DND-41 (cell line): ENCODE measurements around the gene DMKN.

ENCODE experiments used
- ATAC-seq: fragments of 200-7000 bp; cut with Tn5 transposase; 3 replicates; pipeline ENCODE4 v1.9.1; 2021; ENCODE audit warnings: low read depth; ENCODE audit not compliant: insufficient read depth
- DNase-seq: peaks from one replicate; pipeline ENCODE4 v3.0.0-alpha.2; 2020
- H2AFZ ChIP-seq: 2 replicates; pipeline ENCODE4 v1.6.0; 2012; ENCODE audit warnings: low read depth, low read length
- H3K27ac ChIP-seq: 2 replicates; pipeline ENCODE4 v1.5.1; 2012; ENCODE audit warnings: low read length, inconsistent platforms
- H3K27me3 ChIP-seq: fragments of 200-600 bp; sonication (generic); 2 replicates; pipeline ENCODE4 v1.6.0; 2012; ENCODE audit warnings: low read length, mild to moderate bottlenecking, inconsistent platforms; ENCODE audit not compliant: insufficient read depth, poor library complexity
- H3K36me3 ChIP-seq: 2 replicates; pipeline ENCODE4 v1.5.1; 2012; ENCODE audit warnings: low read length, inconsistent platforms; ENCODE audit not compliant: insufficient read depth
- H3K4me1 ChIP-seq: 2 replicates; pipeline ENCODE4 v1.5.1; 2012; ENCODE audit warnings: mild to moderate bottlenecking, low read length; ENCODE audit not compliant: insufficient read depth
- H3K4me2 ChIP-seq: 2 replicates; pipeline ENCODE4 v1.6.0; 2012; ENCODE audit warnings: mild to moderate bottlenecking, moderate library complexity, low read length, inconsistent platforms; ENCODE audit not compliant: insufficient read depth
- H3K4me3 ChIP-seq, 2 experiments: fragments of 200-600 bp in 1 of 2; shearing (Covaris generic) in 1 of 2; 2 replicates each; pipeline ENCODE4 v1.5.1; 2012 to 2016; ENCODE audit warnings: inconsistent platforms in 2 of 2, low read length in 2 of 2, mild to moderate bottlenecking in 2 of 2, low read depth in 1 of 2, moderate library complexity in 1 of 2
- H3K79me2 ChIP-seq: 2 replicates; pipeline ENCODE4 v1.6.0; 2012; ENCODE audit warnings: low read length, inconsistent platforms; ENCODE audit not compliant: insufficient read depth
- H3K9ac ChIP-seq: 2 replicates; pipeline ENCODE4 v1.6.0; 2012; ENCODE audit warnings: low read depth, mild to moderate bottlenecking, inconsistent platforms, low read length, moderate library complexity
- H3K9me3 ChIP-seq: 2 replicates; pipeline ENCODE4 v1.5.1; 2012; ENCODE audit warnings: low read length, moderate library complexity, mild to moderate bottlenecking, inconsistent platforms; ENCODE audit not compliant: insufficient read depth, severe bottlenecking
- H4K20me1 ChIP-seq: 2 replicates; pipeline ENCODE4 v1.6.0; 2012; ENCODE audit warnings: low read length; ENCODE audit not compliant: insufficient read depth
- EZH2 ChIP-seq: IDR thresholded peaks from 3 replicates; pipeline ENCODE4 v1.6.1; 2012; ENCODE audit warnings: borderline replicate concordance, low read depth, mild to moderate bottlenecking, moderate library complexity, low read length, inconsistent platforms; ENCODE audit not compliant: severe bottlenecking
- TF ChIP-seq, protein P1 (sequence below): IDR thresholded peaks from 2 replicates; pipeline ENCODE4 v1.5.1; 2012; ENCODE audit warnings: borderline replicate concordance, low read length, moderate library complexity, mild to moderate bottlenecking; ENCODE audit not compliant: poor library complexity, severe bottlenecking; ENCODE audit errors: extremely low read depth

DMKN gene

DNA sequence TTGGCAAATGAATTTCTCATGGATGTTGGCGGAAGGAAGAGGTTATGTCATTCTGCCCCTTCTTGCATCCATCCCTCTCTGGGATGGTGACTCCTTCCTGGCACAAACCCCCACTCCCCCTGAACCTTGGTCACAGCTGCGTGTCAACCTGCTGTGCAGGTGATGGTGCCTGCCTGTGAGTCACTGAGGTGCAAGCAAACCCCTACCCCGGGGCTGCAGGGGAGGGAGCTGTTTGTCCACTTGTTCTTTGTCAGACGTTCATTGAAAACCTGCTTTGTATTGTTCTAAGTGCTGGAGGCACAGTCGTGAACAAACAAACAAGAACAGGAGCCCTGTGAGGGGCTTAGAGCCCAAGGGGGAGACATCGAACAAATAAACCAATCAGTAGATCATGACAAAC, 17.8 kb upstream of the DMKN start:
- no peaks in the 10 kb centered on the region for H3K27me3 ChIP-seq
- TF ChIP-seq, protein P1, sequence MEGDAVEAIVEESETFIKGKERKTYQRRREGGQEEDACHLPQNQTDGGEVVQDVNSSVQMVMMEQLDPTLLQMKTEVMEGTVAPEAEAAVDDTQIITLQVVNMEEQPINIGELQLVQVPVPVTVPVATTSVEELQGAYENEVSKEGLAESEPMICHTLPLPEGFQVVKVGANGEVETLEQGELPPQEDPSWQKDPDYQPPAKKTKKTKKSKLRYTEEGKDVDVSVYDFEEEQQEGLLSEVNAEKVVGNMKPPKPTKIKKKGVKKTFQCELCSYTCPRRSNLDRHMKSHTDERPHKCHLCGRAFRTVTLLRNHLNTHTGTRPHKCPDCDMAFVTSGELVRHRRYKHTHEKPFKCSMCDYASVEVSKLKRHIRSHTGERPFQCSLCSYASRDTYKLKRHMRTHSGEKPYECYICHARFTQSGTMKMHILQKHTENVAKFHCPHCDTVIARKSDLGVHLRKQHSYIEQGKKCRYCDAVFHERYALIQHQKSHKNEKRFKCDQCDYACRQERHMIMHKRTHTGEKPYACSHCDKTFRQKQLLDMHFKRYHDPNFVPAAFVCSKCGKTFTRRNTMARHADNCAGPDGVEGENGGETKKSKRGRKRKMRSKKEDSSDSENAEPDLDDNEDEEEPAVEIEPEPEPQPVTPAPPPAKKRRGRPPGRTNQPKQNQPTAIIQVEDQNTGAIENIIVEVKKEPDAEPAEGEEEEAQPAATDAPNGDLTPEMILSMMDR: no peak
- no peak for TF ChIP-seq EZH2
- H3K4me1 ChIP-seq: no peaks in the 10 kb centered on the region
- ATAC-seq (no peak), DNase-seq (no peak)
- H3K9me3 ChIP-seq: no peaks in the 10 kb centered on the region
- no peaks in the 10 kb centered on the region for H3K36me3 ChIP-seq
- no peak overlapping the region for H3K27ac ChIP-seq
- no peaks in the 10 kb centered on the region for H4K20me1 ChIP-seq
- H3K79me2 ChIP-seq: no peaks in the 10 kb centered on the region
- no peak overlapping the region for H2AFZ ChIP-seq
- no peak overlapping the region for H3K9ac ChIP-seq
- H3K4me3 ChIP-seq: no peak overlapping the region
- H3K4me2 ChIP-seq: no peak overlapping the region

DNA sequence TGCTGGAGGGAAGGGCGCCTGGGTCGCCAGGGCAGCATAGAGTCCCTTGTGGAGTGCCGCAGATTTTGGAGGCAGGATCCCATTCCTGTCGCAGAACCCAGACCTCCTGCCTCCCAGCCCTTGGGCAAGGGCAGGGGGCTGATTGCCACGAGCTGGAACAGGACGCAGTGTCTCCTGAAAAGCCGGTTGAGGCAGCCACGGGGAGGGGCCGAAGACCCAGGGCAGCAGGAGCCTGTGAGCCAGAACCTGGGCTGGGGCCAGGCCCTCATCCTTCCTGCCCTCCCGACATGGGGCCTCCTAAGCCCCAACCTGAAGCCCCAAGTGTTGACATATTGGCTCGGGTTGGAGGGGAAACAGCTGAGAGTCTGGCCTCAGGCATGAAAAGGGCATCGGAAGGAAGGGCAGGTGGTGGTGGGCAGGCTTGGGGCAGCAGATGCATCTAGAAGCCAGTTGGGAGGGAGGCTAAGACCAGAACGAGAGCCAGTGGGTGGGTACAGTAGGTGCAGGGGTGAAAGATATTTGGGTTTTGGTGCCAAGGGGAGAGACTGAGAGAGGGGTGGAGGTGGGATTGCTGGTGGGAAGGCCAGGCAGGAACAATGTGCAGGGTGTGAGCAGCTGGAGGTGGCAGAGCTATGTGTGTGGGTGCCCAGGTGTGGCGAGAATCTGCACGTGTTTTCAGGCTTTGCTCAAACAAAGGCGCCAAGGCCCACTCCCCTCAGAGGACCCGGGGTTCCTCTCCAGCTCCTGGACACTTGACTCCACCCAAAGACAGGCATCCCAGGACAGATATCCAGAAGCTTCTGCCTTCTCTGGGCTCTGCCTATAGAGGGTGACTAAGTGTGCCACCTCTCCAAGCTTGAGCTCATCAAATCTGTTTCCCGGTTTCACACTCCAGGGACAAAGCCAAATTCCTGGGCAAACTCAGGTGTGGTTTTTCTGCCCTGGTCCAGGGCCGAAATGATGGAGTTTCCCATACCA, 16.1 kb upstream of the DMKN start:
- Histone ChIP-seq H3K9me3 (no peaks in the 10 kb centered on the region), H3K27me3 (no peaks in the 10 kb centered on the region), H3K4me3 (no peak overlapping the region), H4K20me1 (no peaks in the 10 kb centered on the region), H3K36me3 (no peaks in the 10 kb centered on the region), H3K4me2 (no peak overlapping the region), H2AFZ (no peak overlapping the region), H3K4me1 (no peaks in the 10 kb centered on the region), H3K27ac (no peak overlapping the region), H3K9ac (no peak overlapping the region), H3K79me2 (no peaks in the 10 kb centered on the region)
- ATAC-seq (no peak), DNase-seq (no peak)
- TF ChIP-seq, protein P1: no peak
- TF ChIP-seq EZH2: no peak

DNA sequence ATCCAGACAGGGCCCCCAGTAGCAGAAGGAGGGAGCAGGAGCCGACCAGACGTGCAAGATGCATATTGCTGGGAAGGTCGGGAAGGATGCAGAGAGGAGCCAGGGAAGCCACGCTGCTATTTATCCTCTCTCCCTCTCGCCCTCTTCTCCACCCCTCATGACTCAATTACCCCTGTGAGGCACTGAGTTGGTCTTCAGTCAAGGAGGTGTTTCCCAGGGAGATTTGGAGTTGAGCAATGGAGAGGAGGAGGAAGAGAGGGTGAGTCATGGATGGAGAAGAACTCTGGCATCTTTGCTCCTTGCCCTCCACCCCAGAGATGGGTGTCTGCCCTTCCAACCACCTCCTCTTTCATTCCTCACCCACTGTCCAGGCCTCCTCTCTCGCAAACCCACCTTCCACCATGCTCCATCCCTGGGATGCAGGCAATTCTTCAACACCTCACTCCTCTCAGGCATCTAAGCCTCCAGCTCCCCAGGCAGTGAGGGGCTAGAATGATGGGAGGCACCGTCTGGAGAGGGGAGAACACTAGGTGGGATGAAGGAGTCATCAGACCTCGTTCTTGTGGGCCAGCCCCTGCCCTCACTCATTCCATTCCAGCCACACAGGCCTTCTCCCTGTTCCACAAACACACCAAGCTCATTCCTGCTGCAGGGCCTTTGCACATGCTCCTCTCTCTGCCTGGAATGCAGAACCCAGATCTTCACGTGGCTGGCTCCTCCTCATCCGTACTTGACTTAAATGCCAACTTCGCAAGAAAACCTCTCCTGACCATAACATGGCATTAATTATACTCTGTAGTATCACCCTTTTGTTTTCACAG, 15.0 kb upstream of the DMKN start, which contains the start of gene SBSN:
Gene SBSN, minus strand, starts transcription at position 94 of the 821 bp plus-strand sequence. Its CDS starts 30 bp downstream, at position 64.
- H3K9me3 ChIP-seq: no peaks in the 10 kb centered on the region
- ATAC-seq: no peak
- no peak for DNase-seq
- H2AFZ ChIP-seq: no peak within 1 kb of the TSS
- no peaks in the 10 kb centered on the region for H3K36me3 ChIP-seq
- TF ChIP-seq EZH2: no peak
- TF ChIP-seq, protein P1: no peak
- H3K9ac ChIP-seq: no peak within 1 kb of the TSS
- no peaks in the 10 kb centered on the region for H3K79me2 ChIP-seq
- H3K4me3 ChIP-seq: no peak within 1 kb of the TSS
- H3K27ac ChIP-seq: no peak within 1 kb of the TSS
- no peaks in the 10 kb centered on the region for H3K4me1 ChIP-seq
- no peaks in the 10 kb centered on the region for H4K20me1 ChIP-seq
- no peak within 1 kb of the TSS for H3K4me2 ChIP-seq
- no peaks in the 10 kb centered on the region for H3K27me3 ChIP-seq
